Activated CD4-positive, alpha-beta T cell treated with anti-CD3 and anti-CD28 coated beads, Interleukin-10, Interleukin-2, amounts not matched to agents 100 ng/mL and 50 ng/mL, durations not matched to agents 16 hours and 8 hours (primary cell): ENCODE data around the gene TASL.
A peak's percentile ranks its signal among the peaks of the same experiment; 100 is the strongest.
"Not testable (repeated sequence)": the region's sequence is repeated elsewhere in the genome, so short reads cannot be mapped to it uniquely, and the experiment has no call there.

Experiments used
- DNase-seq: peaks from one replicate; pipeline ENCODE4 v3.0.0-alpha.2; 2020

TASL gene

DNA sequence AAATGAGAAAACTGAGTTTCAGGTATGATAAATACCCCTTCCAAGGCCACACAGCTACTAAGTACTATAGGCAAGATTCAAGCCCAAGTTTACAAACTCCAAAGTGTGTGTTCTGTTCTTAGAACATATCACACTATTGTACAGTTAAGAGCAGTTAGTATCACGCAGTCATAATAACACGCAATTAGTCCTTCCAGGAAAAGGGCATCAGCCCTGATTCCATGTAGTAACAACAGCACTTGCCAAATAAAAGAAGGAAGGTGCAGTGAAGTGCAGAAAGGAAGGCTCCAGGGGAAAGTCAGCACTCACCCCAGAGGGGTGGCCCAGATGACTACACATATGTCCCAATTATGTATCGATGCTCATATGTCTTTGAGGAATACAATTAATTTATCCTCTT is 4.4 kb downstream of the TASL start:
- peak; percentile 7 for DNase-seq

DNA sequence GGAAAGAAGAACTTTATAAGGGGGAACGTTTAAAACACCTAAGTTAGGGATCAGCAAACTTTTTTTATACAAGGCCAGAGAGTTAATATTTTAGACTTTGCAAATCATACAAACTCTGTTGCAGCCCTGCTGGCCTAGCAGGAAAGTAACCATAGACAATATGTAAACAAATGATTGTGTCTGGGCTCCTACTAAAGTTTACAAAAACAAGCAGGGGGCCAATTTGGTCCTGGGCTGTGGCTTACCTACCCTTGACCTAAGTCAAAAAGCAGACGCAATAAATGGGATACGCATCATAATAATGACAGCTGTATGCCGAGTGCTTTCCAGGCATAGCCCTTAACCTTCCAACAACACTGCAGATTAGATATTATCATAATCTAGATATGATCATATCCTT is 4.9 kb downstream of the TASL start:
- DNase-seq, result no peak

DNA sequence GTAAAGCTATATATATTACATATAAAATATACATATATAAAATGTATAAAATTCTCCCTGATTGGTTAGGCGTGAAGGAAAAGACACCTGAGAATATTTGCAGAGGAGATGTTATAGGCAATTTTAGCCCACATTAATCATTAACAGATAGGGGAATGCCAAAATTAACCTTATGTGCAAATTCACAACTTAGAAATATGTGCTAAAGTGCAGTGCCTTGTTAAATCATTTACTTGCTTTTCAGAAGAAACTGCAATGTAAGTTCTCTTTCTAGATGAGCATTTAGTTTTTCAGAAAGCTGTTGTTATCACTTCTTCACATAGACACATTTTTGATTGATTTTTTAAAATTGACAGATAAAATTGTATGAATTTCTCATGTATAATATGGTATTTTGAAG is 5.6 kb downstream of the TASL start:
- no peak for DNase-seq

DNA sequence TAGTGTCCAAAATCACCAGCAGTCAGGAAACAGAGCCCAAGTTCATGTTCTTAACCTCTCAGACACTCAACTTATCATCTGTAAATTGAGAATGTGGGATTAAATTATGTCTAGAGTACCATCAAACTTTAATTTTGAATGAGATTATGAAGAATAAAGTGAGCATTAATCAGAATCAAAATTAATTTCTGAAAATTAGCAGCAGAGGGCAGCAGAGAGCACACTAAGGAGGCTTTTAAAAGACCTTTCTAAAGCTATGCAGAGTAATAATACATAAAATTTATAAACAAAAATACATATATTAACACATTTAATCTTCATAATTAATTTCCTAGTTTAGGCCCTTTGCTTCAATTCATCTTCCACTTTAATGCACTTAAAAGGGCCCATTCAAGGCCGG is 7.1 kb downstream of the TASL start:
- DNase-seq, result peak; percentile 23

DNA sequence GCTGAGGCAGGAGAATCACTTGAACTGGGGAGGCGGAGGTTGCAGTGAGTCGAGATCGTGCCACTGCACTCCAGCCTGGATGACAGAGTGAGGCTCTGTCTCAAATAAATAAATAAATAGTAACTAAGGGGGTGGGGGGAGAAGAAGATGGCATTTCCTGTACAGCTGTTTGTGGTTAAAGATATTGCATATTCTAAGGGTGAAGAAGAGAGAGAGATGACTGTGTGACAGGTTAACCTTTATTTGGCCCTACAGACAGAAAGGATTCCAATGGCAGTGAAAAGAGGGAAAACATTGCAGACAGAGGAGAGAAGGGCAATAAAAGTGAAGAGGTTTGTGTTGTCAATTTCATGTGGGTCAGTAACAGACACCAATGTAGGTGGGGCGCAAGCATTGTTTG is 9.4 kb downstream of the TASL start:
- peak; percentile 8 for DNase-seq

DNA sequence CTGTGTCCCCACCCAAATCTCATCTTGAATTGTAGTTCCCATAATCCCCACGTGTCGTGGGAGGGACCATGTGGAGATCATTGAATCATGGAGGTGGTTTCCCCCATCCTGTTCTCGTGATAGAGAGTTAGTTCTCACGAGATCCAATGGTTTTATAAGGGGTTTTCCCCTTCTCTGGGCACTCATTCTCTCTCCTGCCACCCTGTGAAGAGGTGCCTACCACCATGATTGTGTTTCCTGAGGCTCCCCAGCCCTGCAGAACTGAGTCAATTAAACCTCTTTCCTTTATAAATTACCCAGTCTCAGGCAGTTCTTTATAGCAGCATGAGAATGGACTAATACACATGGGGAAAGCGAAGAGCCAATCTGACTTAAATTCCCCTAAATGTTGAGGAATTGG is 14.5 kb downstream of the TASL start:
- not testable (repeated sequence) for DNase-seq

DNA sequence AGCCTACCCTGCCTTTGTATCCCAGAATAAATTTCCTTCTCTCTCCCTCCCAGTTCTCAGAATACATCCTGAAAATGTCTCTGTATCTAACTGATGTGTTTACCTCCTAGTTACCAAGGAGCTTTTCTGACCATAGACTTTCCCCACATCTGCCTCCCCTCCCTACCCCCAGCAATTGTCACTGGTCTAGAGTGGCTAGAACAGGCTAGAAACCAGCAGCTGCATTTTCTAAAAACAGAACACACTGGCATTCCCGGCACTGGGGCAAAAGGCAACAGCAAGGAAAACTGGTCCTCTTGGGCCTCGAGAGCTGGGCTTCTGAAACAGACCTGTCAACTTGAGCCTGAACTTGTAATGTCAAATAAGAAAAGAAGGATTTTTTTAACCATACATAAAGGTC is 16.4 kb downstream of the TASL start:
- no peak for DNase-seq

DNA sequence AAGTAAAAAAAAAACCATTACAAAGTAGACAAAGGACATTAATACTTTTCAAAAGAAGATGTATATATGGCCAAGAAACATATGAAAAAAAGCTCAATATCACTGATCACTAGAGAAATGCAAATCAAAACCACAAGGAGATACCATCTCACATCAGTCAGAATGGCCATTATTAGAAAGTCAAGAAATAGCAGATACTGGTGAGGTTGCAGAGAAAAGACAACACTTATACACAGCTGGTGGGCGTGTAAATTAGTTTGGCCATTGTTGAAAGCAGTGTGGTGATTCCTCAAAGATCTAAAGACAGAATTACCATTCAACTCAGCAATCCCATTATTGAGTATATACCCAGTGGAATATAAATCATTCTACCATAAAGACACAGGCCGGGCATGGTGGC is 39.3 kb downstream of the TASL start:
- DNase-seq, result no peak

DNA sequence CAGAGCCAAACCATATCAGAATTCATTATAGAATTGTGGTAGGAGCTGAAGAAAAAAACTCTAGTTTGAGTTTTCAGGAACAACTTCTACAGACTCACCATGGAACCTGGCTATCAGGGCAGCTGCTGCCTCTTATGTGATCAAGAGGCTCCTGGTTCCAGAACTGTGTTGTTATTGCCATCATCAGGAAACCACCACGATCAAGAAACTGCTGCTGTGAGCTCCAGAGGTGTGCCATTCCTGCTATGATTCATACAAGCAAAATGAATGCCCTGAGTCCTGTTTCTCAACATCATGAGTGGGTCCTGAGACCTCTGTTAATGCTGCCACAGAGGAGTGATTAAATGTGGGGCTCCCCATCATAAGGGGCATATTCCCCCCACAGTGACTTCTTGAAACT is 43.7 kb downstream of the TASL start:
- no peak for DNase-seq

DNA sequence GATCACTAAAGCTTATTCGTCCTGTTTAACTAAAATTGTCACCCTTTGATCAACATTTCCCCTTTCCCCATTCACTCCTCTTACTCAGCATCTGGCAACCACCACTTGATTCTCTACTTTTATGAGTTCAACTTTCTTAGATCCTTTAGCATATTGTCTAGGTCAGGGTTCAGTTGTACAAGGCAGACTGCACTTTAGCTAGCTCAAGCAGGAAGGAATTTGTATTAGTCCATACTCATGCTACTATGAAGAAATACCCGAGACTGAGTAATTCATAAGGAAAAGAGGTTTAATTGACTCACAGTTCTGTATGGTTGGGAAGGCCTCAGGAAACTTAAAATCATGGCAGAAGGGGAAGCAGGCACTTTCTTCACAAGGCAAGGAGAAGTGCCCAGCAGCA is 44.3 kb downstream of the TASL start:
- no peak for DNase-seq

DNA sequence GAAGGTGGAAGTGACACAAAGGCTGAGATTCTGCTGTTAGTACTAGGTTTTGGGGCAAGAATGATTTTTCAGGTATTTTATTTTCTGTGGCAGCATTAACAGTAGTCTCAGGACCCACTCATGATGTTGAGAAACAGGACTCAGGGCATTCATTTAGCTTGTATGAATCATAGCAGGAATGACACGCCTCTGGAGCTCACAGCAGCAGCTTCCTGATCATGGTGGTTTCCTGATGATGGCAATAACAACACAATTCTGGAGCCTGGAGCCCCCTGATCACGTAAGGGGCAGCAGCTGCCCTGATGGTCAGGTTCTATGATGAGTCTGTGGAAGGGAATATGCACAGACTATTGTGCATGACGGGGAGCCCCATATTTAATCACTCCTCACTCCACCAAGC is 47.0 kb downstream of the TASL start:
- peak; percentile 25 for DNase-seq

DNA sequence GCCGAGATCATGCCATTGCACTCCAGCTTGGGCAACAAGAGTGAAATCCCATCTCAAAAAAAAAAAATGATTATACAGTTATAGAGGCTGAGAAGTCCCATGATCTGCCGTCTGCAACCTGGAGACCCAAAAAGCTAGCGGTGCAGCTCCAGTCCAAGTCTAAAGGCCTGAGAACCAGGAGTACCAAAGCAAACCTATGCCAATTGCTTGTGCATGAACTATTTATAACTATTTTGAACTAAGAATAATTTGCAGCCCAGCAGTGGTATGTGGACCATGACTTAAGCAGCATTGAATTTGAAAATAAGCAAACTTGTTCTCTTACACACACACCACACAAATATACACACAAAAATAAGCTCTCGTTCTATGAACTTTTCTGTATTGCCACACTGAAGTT is 51.8 kb downstream of the TASL start:
- DNase-seq, result no peak

DNA sequence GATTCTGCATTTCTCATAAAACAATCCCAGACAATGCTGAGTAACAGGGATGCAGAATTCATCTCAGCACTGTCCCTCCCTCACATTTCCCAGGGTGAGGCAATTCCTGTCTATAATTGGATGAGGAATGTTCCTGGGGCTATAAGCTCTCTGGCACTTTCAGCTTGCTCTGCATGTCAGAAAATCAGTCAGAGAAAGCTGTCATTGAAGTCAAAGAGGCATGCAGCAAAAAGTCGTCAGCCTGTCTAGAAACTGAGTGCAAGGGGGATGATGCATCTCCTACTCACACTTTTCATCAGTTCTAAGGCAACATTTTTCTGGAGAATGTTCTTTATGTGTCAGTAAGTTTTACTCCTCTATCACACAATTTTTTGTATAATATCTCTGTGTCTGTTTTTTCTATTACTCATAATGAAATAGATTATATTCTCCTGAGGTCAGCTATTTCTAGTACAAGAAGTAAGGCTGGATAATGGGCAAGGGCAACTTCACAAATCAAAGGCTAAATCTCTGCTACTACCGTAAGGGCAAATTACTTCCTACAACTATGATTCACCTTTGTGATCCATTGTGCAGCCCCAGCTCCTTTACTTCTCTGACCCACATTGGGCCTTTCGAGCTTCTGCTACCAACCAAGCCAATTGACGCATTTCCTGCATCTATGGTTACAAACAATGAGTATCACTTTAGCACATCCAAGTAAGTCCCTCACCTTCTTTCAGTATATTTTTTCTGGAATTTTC is 56.0 kb downstream of the TASL start:
- DNase-seq, result no peak

DNA sequence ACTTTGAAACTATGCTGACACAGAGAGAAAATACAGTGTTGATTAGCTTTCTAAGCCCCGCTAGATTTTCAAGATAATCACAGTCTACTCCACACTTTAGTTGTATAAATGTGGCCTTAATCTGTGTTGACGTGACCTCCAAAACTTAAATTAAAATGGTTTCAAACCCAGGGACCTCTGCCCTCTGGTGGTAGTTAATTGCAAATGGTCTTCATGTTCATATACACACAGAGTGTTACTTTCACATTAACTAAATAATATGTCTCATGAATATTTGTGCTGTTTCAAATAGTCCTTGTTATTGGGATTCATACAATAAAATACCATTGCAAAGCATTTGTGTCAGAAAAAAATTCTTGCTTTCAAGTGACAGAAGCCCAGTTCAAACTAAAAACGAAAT is 64.3 kb downstream of the TASL start:
- DNase-seq, result peak; percentile 13
